ENCODE results near the gene SLC39A9. TPM values are rescaled to one million over a fixed set of nuclear protein-coding genes. Genes with fewer than 3 reads are reported as not detected.

SLC39A9 gene
- total and polyA plus RNA-seq, 10 of the 15 experiments (the other 5 are each of a cell fraction or from before 2014, with no cell fraction given): 19.9 to 109 (median 46.9) TPM

GRCh38 chr14:69376439-69376838, 22.1 kb upstream of the SLC39A9 start:
- in situ Hi-C loops (cut with MboI): no loop called here
- no peaks in the 10 kb centered on the region for H3K27me3 ChIP-seq (replicated peaks in 1 of 2; ENCODE audit: control insufficient read depth in 2 of 2, insufficient read depth in 2 of 2, low read length in 1 of 2)
- TF ChIP-seq HCFC1 (IDR thresholded peaks at IDR 0.05; ENCODE audit: low read length) (no peak), TCF12 (IDR thresholded peaks at IDR 0.05; ENCODE audit: low read depth, low read length) (no peak), SREBF2 (IDR thresholded peaks at IDR 0.05; ENCODE audit: low read length) (no peak), BACH1 (IDR thresholded peaks at IDR 0.05; ENCODE audit: borderline replicate concordance) (no peak), JUNB (IDR thresholded peaks at IDR 0.05) (no peak), SP1 (IDR thresholded peaks at IDR 0.05; ENCODE audit: low read depth, low read length) (no peak), POU2F2 (IDR thresholded peaks at IDR 0.05; ENCODE audit: borderline replicate concordance, low read depth, low read length) (no peak), LARP7 (IDR thresholded peaks at IDR 0.05) (no peak), EGR1 (IDR thresholded peaks at IDR 0.05; ENCODE audit: borderline replicate concordance in 1 of 2, low read depth in 2 of 2, low read length in 2 of 2) (no peak), SMAD1 (IDR thresholded peaks at IDR 0.05; ENCODE audit: low read depth, partially characterized antibody) (no peak)
- FAIRE-seq: no peak
- no peak overlapping the region for H3K4me2 ChIP-seq (ENCODE audit: control insufficient read depth, insufficient read depth)
- no peak overlapping the region for H3K9ac ChIP-seq (ENCODE audit: control insufficient read depth, insufficient read depth, low read length)
- no peak overlapping the region for H3K27ac ChIP-seq (ENCODE audit: control insufficient read depth, insufficient read depth)
- BruUV-seq (replicated peaks): no TSS peak
- no peaks in the 10 kb centered on the region for H3K9me3 ChIP-seq (replicated peaks; ENCODE audit: control insufficient read depth, insufficient read depth, low read length)
- H3K4me3 ChIP-seq: no peak overlapping the region
- H4K20me1 ChIP-seq (ENCODE audit: control insufficient read depth, insufficient read depth): no peaks in the 10 kb centered on the region
- ChIA-PET SMC1A (ENCODE audit: uncharacterized antibody, unreplicated experiment) (interaction anchor here (0.9 to 1.9 kb wide), 8 partner anchors 8 to 88 kb away, joined by 3 to 7 read pairs (median 4); no protein-coding TSS in a partner anchor), RAD21 (ENCODE audit: unreplicated experiment) (interaction anchor here (1.4 kb wide), 1 partner anchor 15 kb away, joined by 4 read pairs; no protein-coding TSS in a partner anchor), POLR2A (interaction anchor here (0.9 to 2.2 kb wide), 4 partner anchors 9 to 25 kb away, joined by 3 to 8 read pairs (median 4); no protein-coding TSS in a partner anchor), CTCF (interaction anchor here (0.6 to 2.0 kb wide), 4 partner anchors 9 to 29 kb away, joined by 3 to 4 read pairs (median 3); no protein-coding TSS in a partner anchor)
- H2AFZ ChIP-seq (ENCODE audit: control insufficient read depth, low read depth, low read length): no peak overlapping the region
- intact Hi-C loops (cut with micrococcal nuclease; ENCODE audit: unreplicated experiment): no loop called here
- DNase-seq (ENCODE audit: low read depth, low spot score): no peak
- H3K4me1 ChIP-seq (ENCODE audit: control insufficient read depth, insufficient read depth, low read length): no peaks in the 10 kb centered on the region
- no peak for ATAC-seq
- peaks cover 4% of the 10 kb centered on the region for H3K79me2 ChIP-seq (ENCODE audit: control insufficient read depth, insufficient read depth, low read length)
- H3K36me3 ChIP-seq (ENCODE audit: control insufficient read depth in 2 of 2, insufficient read depth in 2 of 2, low read length in 1 of 2): peaks cover 5 to 26% of the 10 kb centered on the region in 2 experiments; a peak in 3 of 4 replicates
